ENCODE results near the gene TRIM63.
"Not testable (repeated sequence)": the region's sequence is repeated elsewhere in the genome, so short reads cannot be mapped to it uniquely, and the experiment has no call there.

The TRIM63 gene

DNA sequence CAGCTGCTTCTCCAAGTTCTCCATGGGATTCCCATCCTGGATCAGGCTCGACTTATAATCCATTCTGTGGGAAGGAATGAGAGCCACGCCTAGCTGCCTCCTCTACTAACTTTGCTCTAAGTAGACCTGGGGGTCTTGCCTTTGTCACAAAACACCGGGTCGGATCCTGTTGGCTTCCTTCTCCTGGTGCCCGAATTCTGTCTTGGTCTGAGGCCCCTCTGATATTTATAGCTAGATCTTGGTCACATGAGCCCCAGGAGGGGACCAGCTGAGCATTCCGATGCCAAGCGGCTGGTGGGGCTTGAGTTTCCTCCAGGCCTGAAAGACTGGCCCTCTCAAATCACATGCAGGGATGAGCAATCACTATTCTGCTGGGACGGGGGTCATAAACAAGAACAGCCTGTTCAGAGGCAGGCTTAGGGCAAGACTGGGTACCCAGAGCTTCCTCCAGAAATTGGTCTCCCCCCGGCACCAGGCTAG lies at the start of gene TRIM63:
Gene TRIM63, minus strand, starts transcription at position 199 of the 480 bp plus-strand sequence. Its CDS starts 136 bp downstream, at position 63.
- no peak for DNase-seq (ENCODE audit: low read depth)

GRCh38 chr1:26114165-26114927 lies 46.9 kb upstream of the TRIM63 start:
- no peak for DNase-seq (ENCODE audit: low read depth)

DNA sequence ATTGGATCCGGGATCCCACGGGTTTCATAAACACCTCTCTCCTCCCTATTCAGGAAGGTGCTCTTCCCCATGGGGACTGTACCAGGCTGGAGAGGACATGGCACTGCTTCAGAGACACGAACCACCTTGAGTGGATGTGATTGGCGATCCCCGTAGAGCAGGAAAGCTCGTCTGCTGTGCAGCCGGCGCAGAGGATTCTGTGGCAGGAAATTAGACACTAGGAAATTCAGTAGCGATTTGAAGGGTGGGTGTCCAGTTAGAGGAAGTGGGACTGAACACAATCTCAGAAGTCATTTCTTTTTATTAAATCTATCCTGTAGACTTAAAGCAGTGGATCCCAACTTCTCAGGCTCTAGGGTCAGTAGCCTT lies 45.0 kb upstream of the TRIM63 start:
- no peak for DNase-seq (ENCODE audit: low read depth)

GRCh38 chr1:26111530-26112406 lies 44.3 kb upstream of the TRIM63 start, which contains the start of gene PDIK1L:
Gene PDIK1L (plus strand): TSS chr1:26111824. CDS start chr1:26114309, 2,485 bp downstream.
- DNase-seq (ENCODE audit: low read depth), result peak; percentile 94

DNA sequence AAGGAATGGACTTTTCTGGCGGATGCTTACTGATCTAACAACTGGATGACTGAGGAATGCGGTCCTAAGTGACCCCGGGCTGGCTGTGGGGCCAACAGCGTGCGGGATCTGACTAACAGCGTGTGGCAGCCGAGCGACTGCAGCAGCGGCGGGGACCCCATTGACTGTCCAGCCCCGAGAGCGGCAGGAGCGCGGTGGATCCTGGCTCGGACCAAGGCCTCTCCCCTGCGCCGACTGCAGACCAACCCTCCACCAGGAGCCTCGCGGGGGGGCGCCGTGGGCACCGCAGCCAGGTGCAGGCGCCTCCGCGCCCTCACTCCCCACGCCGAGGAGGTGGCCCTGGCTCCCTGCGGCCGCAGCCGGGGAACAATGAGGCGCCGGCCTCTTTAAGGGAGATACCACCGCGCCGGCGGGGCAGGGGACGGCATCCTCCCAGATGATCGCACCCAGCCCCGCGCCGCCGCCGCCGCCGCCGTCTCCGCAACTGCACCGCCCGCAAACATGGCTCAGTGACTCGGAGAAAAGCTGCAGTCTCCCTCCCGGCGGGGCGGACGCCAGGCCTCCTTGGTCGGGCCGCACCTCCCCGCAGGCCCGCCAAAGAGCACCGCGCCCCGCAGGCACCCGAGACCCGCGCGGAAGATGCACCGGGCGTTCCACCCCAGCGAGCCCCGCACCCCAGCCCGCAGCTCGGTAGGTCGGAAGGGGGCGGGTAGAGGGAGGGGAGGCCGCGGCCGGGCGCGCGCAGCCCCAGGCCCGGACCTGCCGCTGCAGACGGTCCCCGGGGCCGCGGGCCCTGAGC lies 43.5 kb upstream of the TRIM63 start:
- peak; percentile 61 for DNase-seq (ENCODE audit: low read depth)

DNA sequence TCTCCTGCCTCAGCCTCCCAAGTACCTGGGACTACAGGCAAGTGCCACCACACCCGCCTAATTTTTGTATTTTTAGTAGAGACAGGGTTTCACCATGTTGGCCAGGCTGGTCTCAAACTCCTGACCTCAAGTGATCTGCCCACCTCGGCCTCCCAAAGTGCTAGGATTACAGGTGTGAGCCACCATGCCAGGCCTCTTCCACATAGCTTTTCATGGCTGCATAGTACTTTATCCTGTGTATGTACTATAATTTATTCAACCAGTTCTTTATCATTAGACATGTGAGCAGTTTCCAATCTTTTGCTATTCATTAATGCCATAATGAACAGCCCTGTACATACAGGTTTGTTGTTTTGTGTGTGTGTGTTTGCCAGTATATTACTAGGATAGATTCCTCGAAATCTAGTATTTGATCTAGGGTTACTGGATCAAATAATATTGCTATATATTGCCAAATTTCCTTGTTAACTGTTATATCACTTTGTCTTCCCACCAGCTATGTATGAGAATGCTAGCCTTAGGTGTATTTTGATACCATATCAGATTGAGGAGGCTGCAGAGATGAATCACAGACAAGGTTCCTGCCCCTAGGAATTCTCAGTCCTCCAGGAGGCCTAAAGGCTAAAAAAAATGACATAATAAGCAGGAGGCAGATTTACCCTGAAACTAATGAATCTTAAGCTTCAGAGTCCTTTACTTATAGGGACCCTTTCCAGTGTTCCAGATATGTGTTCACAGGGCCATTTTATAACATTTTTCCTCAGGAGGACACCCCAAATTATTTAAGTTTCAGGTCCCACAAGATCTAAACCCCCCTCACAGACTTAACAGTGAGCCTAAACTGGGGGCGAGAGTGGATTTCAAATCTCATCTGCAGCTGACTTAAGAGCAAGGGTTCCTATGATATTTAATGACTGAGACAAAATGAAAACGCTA lies 42.1 kb upstream of the TRIM63 start:
- DNase-seq (ENCODE audit: low read depth), result no peak

- not testable (repeated sequence) for DNase-seq (ENCODE audit: low read depth)
Observed at GRCh38 chr1:26105226-26105548, 37.8 kb upstream of the TRIM63 start.

GRCh38 chr1:26102526-26102925 lies 35.1 kb upstream of the TRIM63 start:
- no peak for DNase-seq (ENCODE audit: low read depth)

- no peak for DNase-seq (ENCODE audit: low read depth)
Observed at GRCh38 chr1:26102119-26102518, 34.7 kb upstream of the TRIM63 start.

DNA sequence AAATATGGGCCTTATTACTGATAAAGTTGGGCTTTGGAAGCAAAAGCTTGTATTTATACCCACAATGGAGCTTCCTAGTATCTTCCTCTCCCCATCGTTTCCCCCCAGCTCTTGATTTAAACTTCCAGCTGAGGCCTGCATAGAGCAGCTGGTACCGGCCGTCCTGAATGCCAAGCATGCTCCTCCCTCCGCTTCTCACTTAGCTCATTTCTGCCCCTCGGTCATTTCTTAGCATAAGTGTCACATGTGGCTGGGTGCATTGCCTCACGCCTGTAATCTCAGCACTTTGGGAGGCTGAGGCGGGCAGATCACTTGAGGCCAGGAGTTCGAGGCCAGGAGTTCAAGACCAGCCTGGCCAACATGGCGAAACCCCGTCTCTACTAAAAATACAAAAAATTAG lies 32.8 kb upstream of the TRIM63 start:
- DNase-seq (ENCODE audit: low read depth), result not testable (repeated sequence)

DNA sequence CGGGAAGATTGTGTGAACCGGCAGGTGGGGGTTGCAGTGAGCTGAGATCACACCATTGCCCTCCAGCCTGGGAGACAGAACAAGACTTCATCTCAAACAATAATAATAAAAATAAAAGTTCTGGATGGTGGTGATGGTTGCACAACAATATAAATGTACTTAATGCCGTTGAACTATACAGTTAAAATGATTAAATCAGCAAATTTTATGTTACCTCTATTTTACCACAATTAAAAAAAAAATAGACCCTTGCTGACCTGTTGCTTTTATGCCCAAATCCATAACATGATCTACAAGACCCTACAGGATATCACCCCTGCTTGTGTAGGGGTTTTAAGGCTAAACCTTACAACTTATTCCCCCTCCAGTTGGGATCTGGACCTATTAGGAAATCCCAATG lies 32.4 kb upstream of the TRIM63 start:
- no peak for DNase-seq (ENCODE audit: low read depth)

DNA sequence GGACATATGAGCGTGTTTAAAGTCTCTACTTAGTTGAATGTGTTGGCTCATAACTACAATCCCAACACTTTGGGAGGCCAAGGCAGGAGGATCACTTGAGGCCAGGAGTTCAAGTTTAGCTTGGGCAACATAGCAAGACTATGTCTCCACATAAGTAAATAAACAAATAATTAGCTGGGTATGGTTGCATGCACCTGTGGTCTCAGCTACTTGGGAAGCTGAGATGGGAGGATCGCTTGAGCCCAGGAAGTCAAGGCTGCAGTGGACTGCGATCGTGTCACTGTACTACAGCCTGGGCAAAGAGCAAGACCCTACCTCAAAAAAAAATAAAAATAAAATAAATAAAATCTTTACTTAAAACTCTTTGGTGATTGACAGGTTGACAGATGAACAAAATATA lies 31.2 kb upstream of the TRIM63 start:
- no peak for DNase-seq (ENCODE audit: low read depth)

- no peak for DNase-seq (ENCODE audit: low read depth)
Observed at GRCh38 chr1:26097696-26098095, 30.3 kb upstream of the TRIM63 start.

- DNase-seq (ENCODE audit: low read depth), result no peak
Observed at GRCh38 chr1:26096471-26096870, 29.0 kb upstream of the TRIM63 start.

- DNase-seq (ENCODE audit: low read depth), result no peak
Observed at GRCh38 chr1:26094677-26095383, 27.4 kb upstream of the TRIM63 start.

GRCh38 chr1:26094076-26094669 lies 26.7 kb upstream of the TRIM63 start:
- no peak for DNase-seq (ENCODE audit: low read depth)

DNA sequence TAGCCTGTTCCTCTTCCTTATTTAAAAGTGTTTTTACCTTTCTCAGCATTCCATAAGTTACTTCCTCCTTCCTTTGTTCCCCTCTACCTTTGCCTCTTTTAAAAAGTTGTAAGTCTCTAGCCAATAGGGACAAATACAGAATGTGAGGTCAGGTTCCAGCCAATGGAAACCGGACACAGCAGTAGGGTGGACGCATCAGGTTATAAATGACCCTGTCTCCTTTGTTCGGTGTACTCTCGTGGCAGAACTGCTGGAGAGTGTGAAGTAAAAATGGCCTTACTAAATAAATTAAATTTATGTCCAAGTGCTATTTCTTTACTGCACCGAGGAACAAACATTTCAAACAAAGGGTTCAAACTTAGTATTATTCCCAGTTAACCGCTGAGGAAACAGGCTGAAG lies 26.1 kb upstream of the TRIM63 start:
- not testable (repeated sequence) for DNase-seq (ENCODE audit: low read depth)

GRCh38 chr1:26092422-26092821 lies 25.0 kb upstream of the TRIM63 start:
- DNase-seq (ENCODE audit: low read depth), result no peak

- DNase-seq (ENCODE audit: low read depth), result no peak
Observed at GRCh38 chr1:26090893-26091292, 23.5 kb upstream of the TRIM63 start.

DNA sequence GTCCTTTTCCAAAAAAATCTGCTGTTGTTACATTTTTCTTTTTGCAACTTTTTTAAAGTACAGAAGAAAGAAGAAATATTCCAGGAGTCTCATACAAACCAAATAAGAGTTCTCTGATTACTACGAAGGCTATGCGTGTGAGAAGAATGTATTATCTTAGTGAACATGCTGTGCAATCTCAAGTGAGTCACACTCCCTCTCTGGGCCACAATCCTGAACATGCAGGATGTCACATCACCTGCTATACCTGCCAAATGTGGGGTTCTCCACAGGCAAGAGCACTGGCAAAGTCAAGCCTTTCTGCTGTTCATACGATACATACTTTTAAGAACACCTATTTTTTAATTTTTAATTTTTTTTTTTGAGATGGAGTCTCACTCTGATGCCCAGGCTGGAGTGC lies 21.7 kb upstream of the TRIM63 start:
- no peak for DNase-seq (ENCODE audit: low read depth)

Data from activated T-helper 1 cell treated with Interleukin-2 at 50 U/mL for 16 hours (primary cell).